DOHH2 (cell line): ENCODE results near the gene PRX.

Experiments used
- EZH2phosphoT487 ChIP-seq: fragments of 200-600 bp; sonication (generic); IDR thresholded peaks from 2 replicates; pipeline ENCODE4 v1.6.1; 2017; ENCODE audit warnings: borderline replicate concordance, mild to moderate bottlenecking, antibody characterized with exemption, low read length, moderate library complexity, mixed read lengths
- TF ChIP-seq, protein P1 (sequence below): fragments of 200-600 bp; sonication (generic); IDR thresholded peaks from one replicate; pipeline ENCODE4 v1.5.1; 2014; ENCODE audit warnings: antibody characterized with exemption, mild to moderate bottlenecking, low read depth, low read length; ENCODE audit not compliant: poor library complexity, severe bottlenecking

- TF ChIP-seq, protein P1, sequence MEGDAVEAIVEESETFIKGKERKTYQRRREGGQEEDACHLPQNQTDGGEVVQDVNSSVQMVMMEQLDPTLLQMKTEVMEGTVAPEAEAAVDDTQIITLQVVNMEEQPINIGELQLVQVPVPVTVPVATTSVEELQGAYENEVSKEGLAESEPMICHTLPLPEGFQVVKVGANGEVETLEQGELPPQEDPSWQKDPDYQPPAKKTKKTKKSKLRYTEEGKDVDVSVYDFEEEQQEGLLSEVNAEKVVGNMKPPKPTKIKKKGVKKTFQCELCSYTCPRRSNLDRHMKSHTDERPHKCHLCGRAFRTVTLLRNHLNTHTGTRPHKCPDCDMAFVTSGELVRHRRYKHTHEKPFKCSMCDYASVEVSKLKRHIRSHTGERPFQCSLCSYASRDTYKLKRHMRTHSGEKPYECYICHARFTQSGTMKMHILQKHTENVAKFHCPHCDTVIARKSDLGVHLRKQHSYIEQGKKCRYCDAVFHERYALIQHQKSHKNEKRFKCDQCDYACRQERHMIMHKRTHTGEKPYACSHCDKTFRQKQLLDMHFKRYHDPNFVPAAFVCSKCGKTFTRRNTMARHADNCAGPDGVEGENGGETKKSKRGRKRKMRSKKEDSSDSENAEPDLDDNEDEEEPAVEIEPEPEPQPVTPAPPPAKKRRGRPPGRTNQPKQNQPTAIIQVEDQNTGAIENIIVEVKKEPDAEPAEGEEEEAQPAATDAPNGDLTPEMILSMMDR, result no peak
- no peak for TF ChIP-seq EZH2phosphoT487
Measured at GRCh38 chr19:40366697-40367561, 46.2 kb downstream of the PRX start.
